H1 (cell line): Measurements from ENCODE around the gene NDFIP2. TPM values are rescaled to one million over a fixed set of nuclear protein-coding genes. Genes with fewer than 3 reads are reported as not detected.

Source experiments
- CTCF ChIA-PET: fragments of 300-600 bp; sonication (Branson Sonifier 250); formaldehyde crosslinking; loops from one replicate; lab custom pipeline; 2021; ENCODE audit not compliant: partially characterized antibody; lab: Charles Lee
- POLR2A ChIA-PET: fragments of 300-600 bp; sonication (Branson Sonifier 250); formaldehyde crosslinking; loops from one replicate; lab custom pipeline; 2021; ENCODE audit warnings: inconsistent platforms; ENCODE audit not compliant: partially characterized antibody; lab: Charles Lee
- DNase-seq, 2 experiments: peaks; one replicate each; pipeline versions ENCODE4 v3.0.0 to v3.0.0-alpha.2; 2010 to 2022; ENCODE audit warnings: low spot score in 2 of 2, low read depth in 1 of 2, mixed read lengths in 1 of 2
- FAIRE-seq: peaks from 2 replicates; lab custom pipeline; 2011; peaks lifted over from hg19 to GRCh38; lab: Jason Lieb, UNC
- H2AFZ ChIP-seq: 2 replicates; pipeline ENCODE4 v1.8.1; 2012; ENCODE audit warnings: low read length, inconsistent platforms
- H2AK5ac ChIP-seq: 2 replicates; pipeline ENCODE4 v1.6.1; 2013; ENCODE audit warnings: low read depth, low read length
- H2BK120ac ChIP-seq: replicated peaks from 2 replicates; pipeline ENCODE3; 2013; ENCODE audit warnings: low read depth, low read length, inconsistent platforms
- H2BK12ac ChIP-seq: 2 replicates; pipeline ENCODE4 v1.6.1; 2013; ENCODE audit warnings: low read depth, low read length
- H2BK15ac ChIP-seq: 2 replicates; pipeline ENCODE4 v1.6.1; 2013; ENCODE audit warnings: low read length
- H2BK20ac ChIP-seq: 2 replicates; pipeline ENCODE4 v1.6.1; 2013; ENCODE audit warnings: low read length
- H2BK5ac ChIP-seq: 2 replicates; pipeline ENCODE4 v1.6.1; 2013; ENCODE audit warnings: low read depth, low read length
- H3K14ac ChIP-seq: 2 replicates; pipeline ENCODE4 v1.6.1; 2013; ENCODE audit warnings: inconsistent platforms; ENCODE audit not compliant: insufficient read length
- H3K18ac ChIP-seq: 2 replicates; pipeline ENCODE4 v1.6.1; 2013; ENCODE audit warnings: low read length; ENCODE audit errors: extremely low read depth
- H3K23ac ChIP-seq: 2 replicates; pipeline ENCODE4 v1.6.1; 2013; ENCODE audit warnings: inconsistent platforms; ENCODE audit not compliant: insufficient read length
- H3K23me2 ChIP-seq: 2 replicates; pipeline ENCODE4 v1.6.1; 2013; ENCODE audit warnings: low read depth, low read length
- H3K27ac ChIP-seq: 2 replicates; pipeline ENCODE4 v1.6.1; 2011; ENCODE audit warnings: low read depth, low read length, inconsistent platforms
- H3K27me3 ChIP-seq, 4 experiments: replicated peaks in 1 of 4; 1 replicate in 1 of 4; 2 replicates in 3 of 4; pipeline versions ENCODE4 v1.6.1 to v1.8.1; 2011 to 2013; ENCODE audit warnings: low read length in 3 of 4, mild to moderate bottlenecking in 3 of 4, inconsistent platforms in 2 of 4, mixed read lengths in 2 of 4, moderate library complexity in 1 of 4; ENCODE audit not compliant: control insufficient read depth in 3 of 4, insufficient read depth in 3 of 4; ENCODE audit errors: extremely low read depth in 1 of 4
- H3K36me3 ChIP-seq, 4 experiments: 2 replicates each; pipeline versions ENCODE4 v1.6.1 to v1.8.1; 2011 to 2013; ENCODE audit warnings: mild to moderate bottlenecking in 4 of 4, low read length in 3 of 4, moderate library complexity in 2 of 4, control low read depth in 1 of 4, inconsistent platforms in 1 of 4; ENCODE audit not compliant: insufficient read depth in 4 of 4, control insufficient read depth in 2 of 4
- H3K4ac ChIP-seq: replicated peaks from 2 replicates; pipeline ENCODE3; 2013; ENCODE audit warnings: low read length, low read depth, mixed read lengths, inconsistent platforms; ENCODE audit not compliant: insufficient read length
- H3K4me1 ChIP-seq, 4 experiments: replicated peaks in 1 of 4; 1 replicate in 1 of 4; 2 replicates in 3 of 4; pipeline versions ENCODE4 v1.6.1 to v1.8.1; 2011 to 2013; ENCODE audit warnings: low read length in 3 of 4, inconsistent platforms in 2 of 4, mixed read lengths in 1 of 4; ENCODE audit not compliant: insufficient read depth in 4 of 4, control insufficient read depth in 3 of 4
- H3K4me2 ChIP-seq, 2 experiments: 2 replicates each; pipeline versions ENCODE4 v1.6.1 to v1.8.1; 2011 to 2013; ENCODE audit warnings: low read depth in 2 of 2, low read length in 2 of 2, control low read depth in 1 of 2, inconsistent platforms in 1 of 2, mild to moderate bottlenecking in 1 of 2; ENCODE audit not compliant: insufficient read depth in 1 of 2
- H3K4me3 ChIP-seq, 4 experiments: fragments of 200-600, 300-600 bp in 1 of 4; sonication (generic), shearing (Covaris generic), sonication (Bioruptor Twin) in 1 of 4; 2 replicates each; pipeline versions ENCODE4 v1.5.1 to v1.8.1; 2011 to 2016; ENCODE audit warnings: low read length in 4 of 4, low read depth in 3 of 4, control low read depth in 2 of 4, inconsistent platforms in 2 of 4, mild to moderate bottlenecking in 2 of 4, mixed read lengths in 1 of 4, moderate library complexity in 1 of 4; ENCODE audit not compliant: insufficient read depth in 2 of 4; ENCODE audit errors: extremely low read depth in 1 of 4
- H3K56ac ChIP-seq: replicated peaks from 2 replicates; pipeline ENCODE3; 2013; ENCODE audit warnings: low read depth, mild to moderate bottlenecking, mixed read lengths, low read length, inconsistent platforms; ENCODE audit not compliant: insufficient read length
- H3K79me1 ChIP-seq: 2 replicates; pipeline ENCODE4 v1.6.1; 2013; ENCODE audit warnings: low read depth, low read length, control low read depth
- H3K79me2 ChIP-seq, 2 experiments: 2 replicates each; pipeline versions ENCODE4 v1.6.1 to v1.8.1; 2012 to 2013; ENCODE audit warnings: low read length in 2 of 2, mild to moderate bottlenecking in 2 of 2, inconsistent platforms in 1 of 2; ENCODE audit not compliant: insufficient read depth in 2 of 2, control insufficient read depth in 1 of 2
- H3K9ac ChIP-seq, 4 experiments: replicated peaks in 1 of 4; 1 replicate in 1 of 4; 2 replicates in 3 of 4; pipeline versions ENCODE4 v1.6.1 to v1.8.1; 2011 to 2013; ENCODE audit warnings: low read depth in 3 of 4, low read length in 3 of 4, control low read depth in 2 of 4, mild to moderate bottlenecking in 2 of 4, moderate library complexity in 2 of 4, inconsistent platforms in 1 of 4; ENCODE audit errors: extremely low read depth in 1 of 4
- H3K9me3 ChIP-seq, 2 experiments: 2 replicates each; pipeline versions ENCODE4 v1.6.1 to v1.8.1; 2012 to 2013; ENCODE audit warnings: mild to moderate bottlenecking in 2 of 2, moderate library complexity in 2 of 2, control low read depth in 1 of 2, inconsistent platforms in 1 of 2, low read depth in 1 of 2, low read length in 1 of 2, mixed read lengths in 1 of 2; ENCODE audit not compliant: insufficient read depth in 2 of 2
- H4K20me1 ChIP-seq, 2 experiments: replicated peaks in 1 of 2; 2 replicates each; pipeline versions ENCODE3 to v1.8.1; 2011 to 2013; ENCODE audit warnings: inconsistent platforms in 2 of 2, low read length in 2 of 2, mild to moderate bottlenecking in 1 of 2; ENCODE audit not compliant: insufficient read depth in 2 of 2, control insufficient read depth in 1 of 2
- H4K5ac ChIP-seq: 2 replicates; pipeline ENCODE4 v1.6.1; 2013; ENCODE audit warnings: low read length, low read depth, mixed read lengths, inconsistent platforms; ENCODE audit not compliant: insufficient read length
- H4K8ac ChIP-seq: 2 replicates; pipeline ENCODE4 v1.8.0; 2013; ENCODE audit warnings: mild to moderate bottlenecking, moderate library complexity, low read length, inconsistent platforms; ENCODE audit not compliant: insufficient read depth; ENCODE audit errors: extremely low read depth
- H4K91ac ChIP-seq: replicated peaks from 2 replicates; pipeline ENCODE3; 2013; ENCODE audit warnings: low read length, mixed read lengths, inconsistent platforms; ENCODE audit not compliant: insufficient read length
- BACH1 ChIP-seq: IDR thresholded peaks from 2 replicates; pipeline ENCODE4 v1.6.1; 2012; ENCODE audit warnings: low read length, improper control_type of control experiment
- CBX5 ChIP-seq: fragments of 300-800, 300-1000 bp; sonication (generic); IDR thresholded peaks from 2 replicates; pipeline ENCODE4 v1.7.1; 2016; ENCODE audit warnings: antibody characterized with exemption, low read length, low read depth
- CHD1 ChIP-seq: IDR thresholded peaks from 2 replicates; pipeline ENCODE4 v1.6.1; 2012; ENCODE audit warnings: low read depth, low read length, improper control_type of control experiment
- HDAC6 ChIP-seq: IDR thresholded peaks from one replicate; pipeline ENCODE4 v1.7.1; 2012; ENCODE audit warnings: low read depth, mild to moderate bottlenecking, inconsistent platforms, low read length, moderate library complexity
- NANOG ChIP-seq: IDR thresholded peaks from 2 replicates; pipeline ENCODE4 v1.6.1; 2011; ENCODE audit warnings: low read length, low read depth, mild to moderate bottlenecking, inconsistent platforms; ENCODE audit not compliant: insufficient read depth, poor library complexity, severe bottlenecking
- NRF1 ChIP-seq: IDR thresholded peaks from 2 replicates; pipeline ENCODE4 v1.6.1; 2011; ENCODE audit warnings: mild to moderate bottlenecking, low read depth, low read length, improper control_type of control experiment
- PHF8 ChIP-seq: fragments of 200-600 bp; sonication (generic); conservative IDR thresholded peaks from 2 replicates; pipeline ENCODE4 v1.7.1; 2012; ENCODE audit warnings: low read depth, mild to moderate bottlenecking, inconsistent platforms, low read length, moderate library complexity
- POU5F1 ChIP-seq: IDR thresholded peaks from 2 replicates; pipeline ENCODE4 v1.6.1; 2011; ENCODE audit warnings: low read depth, mild to moderate bottlenecking, low read length, moderate library complexity
- RBBP5 ChIP-seq: IDR thresholded peaks from 2 replicates; pipeline ENCODE4 v1.7.1; 2012; ENCODE audit warnings: low read depth, mild to moderate bottlenecking, inconsistent platforms, low read length, moderate library complexity, borderline replicate concordance
- RFX5 ChIP-seq: IDR thresholded peaks from 2 replicates; pipeline ENCODE4 v1.6.1; 2011; ENCODE audit warnings: low read depth, low read length, improper control_type of control experiment, borderline replicate concordance
- SIX5 ChIP-seq: IDR thresholded peaks from 2 replicates; pipeline ENCODE4 v1.6.1; 2011; ENCODE audit warnings: mild to moderate bottlenecking, low read depth, low read length
- TCF12 ChIP-seq: IDR thresholded peaks from 2 replicates; pipeline ENCODE4 v1.6.1; 2011; ENCODE audit warnings: low read depth, mild to moderate bottlenecking, low read length
- YY1 ChIP-seq: IDR thresholded peaks from 2 replicates; pipeline ENCODE4 v1.6.1; 2011; ENCODE audit warnings: low read depth, mild to moderate bottlenecking, low read length
- WGBS, 2 experiments: shearing (Covaris generic) in 1 of 2; methylation state at CpG; one replicate each; pipeline versions ENCODE4 v1.1.6 to v1.1.7; 2013 to 2015; ENCODE audit warnings: low lambda C conversion rate in 2 of 2, mixed read lengths in 2 of 2, inconsistent platforms in 1 of 2, low coverage in 1 of 2, missing lambda C conversion rate in 1 of 2; ENCODE audit not compliant: insufficient replicate concordance in 2 of 2, insufficient coverage in 1 of 2, insufficient read length in 1 of 2; ENCODE audit errors: extremely low coverage in 1 of 2, missing lambda C conversion rate in 1 of 2; 5-methylcytosine and 5-hydroxymethylcytosine counted together
- polyA plus RNA-seq, 7 experiments: library from polyadenylated mRNA; depleted of rRNA in 3 of 7; stranded (reverse) in 5 of 7; unstranded in 2 of 7; fragments of >200 nt in 5 of 7; fragments of 200-250 nt in 2 of 7; gene quantifications; 1 replicate in 5 of 7; 2 replicates in 1 of 7; 4 replicates in 1 of 7; pipeline versions ENCODE4 v1.2.1 to v1.2.3, GENCODE V29; 2011 to 2013; ENCODE audit warnings: missing spikeins in 2 of 7, mixed read lengths in 2 of 7
- total RNA-seq: library from RNA; stranded (reverse); fragmentation: NEBNext Ultra II Directional; extraction: Animal tissue kit (Norgen Biotek cat#: 25700); gene quantifications from 2 replicates; pipeline ENCODE4 v1.2.1, GENCODE V29; 2021

The NDFIP2 gene
- total and polyA plus RNA-seq, 2 of the 8 experiments (the other 6 are each of a cell fraction or from before 2014, with no cell fraction given): 11.1 to 32.9 TPM

- Histone ChIP-seq H4K91ac (no peak overlapping the region), H3K4me2 (no peak overlapping the region; a peak in 1 of 4 replicates), H3K79me2 (peaks cover 0 to 61% of the 10 kb centered on the region in 2 experiments; a peak in 3 of 4 replicates), H2AFZ (no peak overlapping the region), H3K79me1 (no peaks in the 10 kb centered on the region), H3K27ac (no peak overlapping the region), H2BK15ac (no peak overlapping the region), H3K27me3 (no peaks in the 10 kb centered on the region; a peak in 1 of 7 replicates), H3K36me3 (no peaks in the 10 kb centered on the region), H3K9ac (no peak overlapping the region), H3K23me2 (peaks cover 4% of the 10 kb centered on the region; the same call in 1 of the 2 replicates), H2BK120ac (no peak overlapping the region), H3K4ac (no peak overlapping the region), H3K9me3 (no peaks in the 10 kb centered on the region), H4K5ac (no peak overlapping the region), H4K8ac (no peak overlapping the region), H2BK20ac (no peak overlapping the region), H2BK12ac (no peak overlapping the region), H2AK5ac (no peak overlapping the region), H3K4me3 (no peak overlapping the region), H2BK5ac (no peak overlapping the region), H3K18ac (no peak overlapping the region), H4K20me1 (peaks cover 0 to 3% of the 10 kb centered on the region in 2 experiments), H3K14ac (no peak overlapping the region), H3K56ac (no peak overlapping the region), H3K4me1 (peaks cover 0 to 3% (median 1%) of the 10 kb centered on the region in 4 experiments; a peak in 2 of 7 replicates), H3K23ac (no peak overlapping the region)
- FAIRE-seq (no peak), DNase-seq (no peak)
- CTCF ChIA-PET: interaction anchor here (0.9 to 2.1 kb wide), 3 partner anchors 14 to 92 kb away, joined by 3 to 9 read pairs (median 6); no protein-coding TSS in a partner anchor
- POLR2A ChIA-PET: interaction anchor here (0.9 kb wide), 1 partner anchor 15 kb away, joined by 3 read pairs; no protein-coding TSS in a partner anchor
- WGBS, 2 experiments: 90% methylated on average over 4 of the region's 4 CpGs; no CpG with 5 or more reads in 1 of the 2 experiments
- TF ChIP-seq RFX5 (no peak), NANOG (no peak), CHD1 (no peak), PHF8 (no peak), YY1 (no peak), TCF12 (no peak), NRF1 (no peak), HDAC6 (no peak), BACH1 (no peak), POU5F1 (no peak), RBBP5 (no peak), CBX5 (no peak), SIX5 (no peak)
Measured at GRCh38 chr13:79483086-79483706, 2.2 kb downstream of the NDFIP2 start.
